Stomach (tissue), 9 donors: Measurements from ENCODE around the gene GIPC3. TPM values are rescaled to one million over a fixed set of nuclear protein-coding genes. Genes with fewer than 3 reads are reported as not detected.

ENCODE experiments used
- DNase-seq, 2 donors: peaks; one replicate each; pipeline versions ENCODE4 v3.0.0 to v3.0.0-alpha.2; 2013 to 2019
- H3K27ac ChIP-seq, 5 donors: fragments of 200-600 bp in 4 of 5; sonication (generic) in 4 of 5; one replicate each; pipeline ENCODE4 v1.5.1; 2013 to 2019; ENCODE audit warnings: mild to moderate bottlenecking in 1 of 5, moderate library complexity in 1 of 5
- H3K27me3 ChIP-seq, 3 donors: fragments of 200-600 bp; sonication (generic); one replicate each; pipeline ENCODE4 v1.5.1; 2017 to 2019; ENCODE audit warnings: mixed run types in 1 of 3
- H3K36me3 ChIP-seq, 4 donors: fragments of 200-600 bp; sonication (generic); 1 replicate in 3 of 4; 2 replicates in 1 of 4; pipeline ENCODE4 v1.5.1; 2016 to 2019
- H3K4me1 ChIP-seq, 4 donors: fragments of 200-600 bp; sonication (generic); one replicate each; pipeline ENCODE4 v1.5.1; 2016 to 2019
- H3K4me3 ChIP-seq, 4 donors: fragments of 200-600 bp; sonication (generic) in 3 of 4; one replicate each; pipeline ENCODE4 v1.5.1; 2016 to 2019; ENCODE audit warnings: mild to moderate bottlenecking in 1 of 4
- H3K9me3 ChIP-seq, 4 donors: fragments of 200-600 bp; sonication (generic); one replicate each; pipeline ENCODE4 v1.5.1; 2016 to 2019
- CTCF ChIP-seq, 7 experiments: fragments of 450-650 bp in 4 of 7; fragments of 200-600 bp in 3 of 7; sonication (generic) in 3 of 7; IDR thresholded peaks; one replicate each; pipeline ENCODE4 v1.5.1; 2016 to 2019; ENCODE audit warnings: antibody characterized with exemption in 7 of 7, control low read depth in 2 of 7, mild to moderate bottlenecking in 1 of 7
- EP300 ChIP-seq: sonication (generic); formaldehyde crosslinking; IDR thresholded peaks from one replicate; pipeline ENCODE4 v1.6.1; 2017; ENCODE audit warnings: antibody characterized with exemption
- POLR2A ChIP-seq, 4 donors: fragments of 450-650 bp; IDR thresholded peaks; one replicate each; pipeline ENCODE4 v1.6.1; 2016; ENCODE audit warnings: antibody characterized with exemption in 4 of 4, control low read depth in 2 of 4, mild to moderate bottlenecking in 1 of 4, moderate library complexity in 1 of 4
- POLR2AphosphoS5 ChIP-seq, 3 donors: sonication (generic); formaldehyde crosslinking; IDR thresholded peaks; one replicate each; pipeline ENCODE4 v1.6.1; 2016; ENCODE audit warnings: antibody characterized with exemption in 3 of 3
- WGBS, 5 donors: extraction: QIAGEN DNeasy Blood & Tissue Kit in 3 of 5; methylation state at CpG; one replicate each; pipeline versions ENCODE4 v1.1.5 to v1.1.7; 2013 to 2018; 5-methylcytosine and 5-hydroxymethylcytosine counted together
- intact Hi-C: fragments of 100-400 bp; cut with DNase I; formaldehyde crosslinking; loops from one replicate; pipeline ENCODE4 v1.15.1; 2023; ENCODE audit warnings: low total_unique reads
- polyA plus RNA-seq, 3 donors: library from polyadenylated mRNA; stranded (reverse); fragments of 200-250 nt; gene quantifications; one replicate each; pipeline ENCODE4 v1.2.3, GENCODE V29; 2013
- total RNA-seq, 5 donors: library from RNA; depleted of rRNA; stranded (reverse); fragments of >200 nt; gene quantifications; one replicate each; pipeline versions ENCODE4 v1.1.0 to v1.2.3, GENCODE V29; 2014 to 2016
- donor health status: healthy with polysubstance abuse.
- donor health status: Bipolar disorder and iron deficiency.
- donor health status: healthy.

The GIPC3 gene
- total and polyA plus RNA-seq, 8 donors: 0.75 to 2.9 (median 1.5) TPM; not detected in 4

- no peak for TF ChIP-seq EP300
- no peak for TF ChIP-seq POLR2AphosphoS5 (IDR thresholded peaks at IDR 0.05)
- TF ChIP-seq CTCF (IDR thresholded peaks at IDR 0.05): no peak
- TF ChIP-seq POLR2A (IDR thresholded peaks at IDR 0.05): no peak
- WGBS, 5 donors: 84 to 93% (median 86%) methylated on average over 12 of the region's 12 CpGs
- Histone ChIP-seq H3K27me3 (no peaks in the 10 kb centered on the region), H3K4me1 (peaks cover 18 to 45% (median 40%) of the 10 kb centered on the region in 4 donors), H3K36me3 (peaks cover 17 to 62% (median 56%) of the 10 kb centered on the region in 4 donors), H3K9me3 (no peaks in the 10 kb centered on the region), H3K4me3 (no peak overlapping the region), H3K27ac (no peak overlapping the region)
- DNase-seq: no peak
- intact Hi-C loops: no loop called here
Measured at GRCh38 chr19:3622224-3622623, 36.9 kb downstream of the GIPC3 start.

GRCh38 chr19:3623716-3624115 is 38.4 kb downstream of the GIPC3 start:
- Histone ChIP-seq H3K9me3 (no peaks in the 10 kb centered on the region), H3K4me1 (peaks cover 14 to 37% (median 35%) of the 10 kb centered on the region in 4 donors), H3K27me3 (no peaks in the 10 kb centered on the region), H3K27ac (no peak overlapping the region), H3K4me3 (no peak overlapping the region), H3K36me3 (peaks cover 17 to 55% (median 50%) of the 10 kb centered on the region in 4 donors)
- 92 to 95% (median 93%) methylated on average over 23 to 34 of the region's 34 CpGs for WGBS, 5 donors
- TF ChIP-seq CTCF (IDR thresholded peaks at IDR 0.05) (no peak), POLR2A (IDR thresholded peaks at IDR 0.05) (no peak), EP300 (no peak), POLR2AphosphoS5 (IDR thresholded peaks at IDR 0.05) (no peak)
- intact Hi-C loops: no loop called here
- no peak for DNase-seq

- H3K4me1 ChIP-seq: peaks cover 14 to 34% (median 31%) of the 10 kb centered on the region in 4 donors
- no peaks in the 10 kb centered on the region for H3K9me3 ChIP-seq
- peak overlapping the region; percentile 93 to 100 (median 98) for H3K4me3 ChIP-seq
- intact Hi-C loops: no loop called here
- peaks cover 3 to 41% (median 39%) of the 10 kb centered on the region in 4 donors for H3K36me3 ChIP-seq
- no peak for TF ChIP-seq EP300
- TF ChIP-seq CTCF (IDR thresholded peaks at IDR 0.05): no peak
- TF ChIP-seq POLR2AphosphoS5 (IDR thresholded peaks at IDR 0.05): no peak
- TF ChIP-seq POLR2A (IDR thresholded peaks at IDR 0.05): no peak
- no peaks in the 10 kb centered on the region for H3K27me3 ChIP-seq
- H3K27ac ChIP-seq: peak overlapping the region; percentile 85 to 98 (median 91)
- 0 to 2% (median 1%) methylated on average over 21 of the region's 21 CpGs for WGBS, 5 donors
- DNase-seq: no peak
Measured at GRCh38 chr19:3625996-3626472, 40.8 kb downstream of the GIPC3 start.

GRCh38 chr19:3626473-3627350 is 41.4 kb downstream of the GIPC3 start, which contains the start of gene CACTIN:
Gene CACTIN (minus strand): TSS chr19:3626790. CDS start chr19:3626762, 28 bp downstream.
- no peaks in the 10 kb centered on the region for H3K9me3 ChIP-seq
- 0 to 1% (median 0%) methylated on average over 29 to 80 of the region's 80 CpGs for WGBS, 5 donors
- DNase-seq: peak; percentile 99
- H3K4me1 ChIP-seq: peaks cover 14 to 34% (median 31%) of the 10 kb centered on the region in 4 donors
- peak within 1 kb of the TSS; percentile 85 to 98 (median 91) for H3K27ac ChIP-seq
- intact Hi-C loops: no loop called here
- peaks cover 3 to 41% (median 39%) of the 10 kb centered on the region in 4 donors for H3K36me3 ChIP-seq
- no peaks in the 10 kb centered on the region for H3K27me3 ChIP-seq
- TF ChIP-seq EP300: no peak
- TF ChIP-seq CTCF (IDR thresholded peaks at IDR 0.05): peak in 1 of 7 experiments; percentile 41
- peak in 2 of 4 donors; percentile 10 to 65 for TF ChIP-seq POLR2A (IDR thresholded peaks at IDR 0.05)
- TF ChIP-seq POLR2AphosphoS5 (IDR thresholded peaks at IDR 0.05): peak; percentile 60 to 92 (median 91)
- peak within 1 kb of the TSS; percentile 93 to 100 (median 98) for H3K4me3 ChIP-seq
